Peyer's patch (tissue), 4 donors: ENCODE measurements around the gene SLC6A9. TPM values are rescaled to one million over a fixed set of nuclear protein-coding genes. Genes with fewer than 3 reads are reported as not detected.

Source experiments
- DNase-seq, 3 donors: peaks; one replicate each; pipeline ENCODE4 v3.0.0-alpha.2; 2017 to 2019
- H3K27ac ChIP-seq, 4 donors: fragments of 200-600 bp; sonication (generic); one replicate each; pipeline ENCODE4 v1.5.1; 2016 to 2019
- H3K27me3 ChIP-seq, 2 donors: fragments of 200-600 bp; sonication (generic); one replicate each; pipeline ENCODE4 v1.5.1; 2019
- H3K36me3 ChIP-seq, 3 donors: fragments of 200-600 bp; sonication (generic); one replicate each; pipeline ENCODE4 v1.5.1; 2016 to 2019
- H3K4me1 ChIP-seq, 4 donors: fragments of 200-600 bp; sonication (generic); one replicate each; pipeline ENCODE4 v1.5.1; 2016 to 2019
- H3K4me3 ChIP-seq, 4 donors: fragments of 200-600 bp; sonication (generic); 1 replicate in 3 of 4; 2 replicates in 1 of 4; pipeline ENCODE4 v1.5.1; 2016 to 2019; ENCODE audit warnings: mild to moderate bottlenecking in 1 of 4
- H3K9me3 ChIP-seq, 4 donors: fragments of 200-600 bp; sonication (generic); one replicate each; pipeline ENCODE4 v1.5.1; 2016 to 2019; ENCODE audit warnings: mild to moderate bottlenecking in 1 of 4
- CTCF ChIP-seq, 6 experiments: fragments of 450-650 bp in 4 of 6; fragments of 200-600 bp in 2 of 6; sonication (generic) in 1 of 6; IDR thresholded peaks; one replicate each; pipeline ENCODE4 v1.5.1; 2017 to 2019; ENCODE audit warnings: antibody characterized with exemption in 6 of 6, mild to moderate bottlenecking in 3 of 6, moderate library complexity in 1 of 6
- POLR2A ChIP-seq, 2 donors: fragments of 450-650 bp; IDR thresholded peaks; one replicate each; pipeline ENCODE4 v1.5.1; 2017; ENCODE audit warnings: antibody characterized with exemption in 2 of 2, mild to moderate bottlenecking in 2 of 2, moderate library complexity in 2 of 2
- total RNA-seq, 4 donors: library from RNA; depleted of rRNA; stranded (reverse); fragments of >200 nt; gene quantifications; one replicate each; pipeline ENCODE4 v1.1.0, GENCODE V29; 2016

SLC6A9 gene
- total RNA-seq, 4 donors from 2014 or later, result 8.8 to 19.0 (median 11.5) TPM

GRCh38 chr1:44014365-44015104 lies 16.7 kb downstream of the SLC6A9 start:
- Histone ChIP-seq H3K36me3 (no peaks in the 10 kb centered on the region), H3K27me3 (no peaks in the 10 kb centered on the region), H3K9me3 (no peaks in the 10 kb centered on the region), H3K27ac (peak overlapping the region in 2 of 4 donors; percentile 57 to 66), H3K4me1 (peaks cover 0 to 38% (median 0%) of the 10 kb centered on the region in 4 donors), H3K4me3 (no peak overlapping the region)
- no peak for DNase-seq
- TF ChIP-seq CTCF (IDR thresholded peaks at IDR 0.05), result no peak
- TF ChIP-seq POLR2A (IDR thresholded peaks at IDR 0.05), result no peak

- Histone ChIP-seq H3K9me3 (no peaks in the 10 kb centered on the region), H3K36me3 (no peaks in the 10 kb centered on the region), H3K4me3 (no peak overlapping the region), H3K27me3 (no peaks in the 10 kb centered on the region), H3K4me1 (peaks cover 0 to 38% (median 0%) of the 10 kb centered on the region in 4 donors), H3K27ac (peak overlapping the region in 2 of 4 donors; percentile 57 to 66)
- no peak for DNase-seq
- no peak for TF ChIP-seq CTCF (IDR thresholded peaks at IDR 0.05)
- TF ChIP-seq POLR2A (IDR thresholded peaks at IDR 0.05), result no peak
These were observed 17.3 kb downstream of the SLC6A9 start for GRCh38 chr1:44013949-44014348.

- Histone ChIP-seq H3K9me3 (no peaks in the 10 kb centered on the region), H3K4me3 (no peak overlapping the region)
These were observed 18.2 kb downstream of the SLC6A9 start for GRCh38 chr1:44012941-44013609.

GRCh38 chr1:44012404-44012803 lies 18.9 kb downstream of the SLC6A9 start:
- no peaks in the 10 kb centered on the region for H3K36me3 ChIP-seq
- peaks cover 0 to 38% (median 0%) of the 10 kb centered on the region in 4 donors for H3K4me1 ChIP-seq
- TF ChIP-seq POLR2A (IDR thresholded peaks at IDR 0.05) (no peak), CTCF (IDR thresholded peaks at IDR 0.05) (no peak)
- H3K27me3 ChIP-seq, result no peaks in the 10 kb centered on the region
- H3K9me3 ChIP-seq, result no peaks in the 10 kb centered on the region
- DNase-seq, result no peak
- H3K27ac ChIP-seq, result no peak overlapping the region
- H3K4me3 ChIP-seq, result no peak overlapping the region

More at GRCh38 chr1:44012941-44013609, 18.2 kb downstream of the SLC6A9 start:
- no peak for DNase-seq
- Histone ChIP-seq H3K4me1 (peaks cover 0 to 38% (median 0%) of the 10 kb centered on the region in 4 donors), H3K27me3 (no peaks in the 10 kb centered on the region), H3K27ac (no peak overlapping the region), H3K36me3 (no peaks in the 10 kb centered on the region)
- no peak for TF ChIP-seq CTCF (IDR thresholded peaks at IDR 0.05)
- no peak for TF ChIP-seq POLR2A (IDR thresholded peaks at IDR 0.05)

GRCh38 chr1:44010935-44011471 lies 20.3 kb downstream of the SLC6A9 start:
- Histone ChIP-seq H3K9me3 (no peaks in the 10 kb centered on the region), H3K4me1 (peaks cover 0 to 41% (median 0%) of the 10 kb centered on the region in 4 donors), H3K4me3 (no peak overlapping the region), H3K27ac (no peak overlapping the region), H3K36me3 (no peaks in the 10 kb centered on the region), H3K27me3 (no peaks in the 10 kb centered on the region)
- no peak for DNase-seq
- no peak for TF ChIP-seq CTCF (IDR thresholded peaks at IDR 0.05)
- no peak for TF ChIP-seq POLR2A (IDR thresholded peaks at IDR 0.05)
